K562 (cell line): ENCODE measurements around the gene BBC3. TPM values are rescaled to one million over a fixed set of nuclear protein-coding genes. Genes with fewer than 3 reads are reported as not detected.

Source experiments
- MBD2 ChIP-seq: sonication (generic); IDR thresholded peaks from 2 replicates; pipeline ENCODE4 v1.6.1; 2016; ENCODE audit warnings: low read depth, borderline replicate concordance
- ZFP36 ChIP-seq: fragments of 150-350 bp; IDR thresholded peaks from 2 replicates; pipeline ENCODE4 v1.6.1; 2018; ENCODE audit warnings: low read length, low read depth; ENCODE audit not compliant: partially characterized antibody
- ZNF586 ChIP-seq: fragments of 450-650 bp; formaldehyde crosslinking; conservative IDR thresholded peaks from 2 replicates; pipeline ENCODE4 v1.4.0; 2020; ENCODE audit warnings: mild to moderate bottlenecking, moderate library complexity
- ZNF764 ChIP-seq: fragments of 250-450 bp; sonication (Bioruptor Pico); IDR thresholded peaks from 2 replicates; pipeline ENCODE4 v1.4.0; 2020; ENCODE audit warnings: low read depth, mild to moderate bottlenecking, moderate library complexity
- polyA plus RNA-seq, 8 experiments: library from polyadenylated mRNA; depleted of rRNA in 4 of 8; stranded (reverse) in 5 of 8; unstranded in 3 of 8; fragments of >200 nt; fragmentation: Nextera tagmentation in 2 of 8; fragmentation: Illumina TruSeq in 1 of 8; extraction: Ambion mirVana in 2 of 8; extraction: Trizol in 1 of 8; gene quantifications; 2 replicates each; pipeline versions ENCODE4 v1.2.1 to v1.2.3, GENCODE V29; 2011 to 2014; ENCODE audit warnings: inconsistent platforms in 1 of 8, missing spikeins in 1 of 8
- total RNA-seq, 7 experiments: library from RNA; depleted of rRNA in 6 of 7; stranded (reverse); fragments of >200 nt in 6 of 7; fragmentation: Illumina TruSeq in 2 of 7; extraction: Trizol in 2 of 7; gene quantifications; 2 replicates each; pipeline versions ENCODE4 v1.2.1 to v1.2.3, GENCODE V29; 2011 to 2021; ENCODE audit warnings: low replicate concordance in 1 of 7
- TF ChIP-seq, protein P1 (sequence below): fragments of 450-650 bp; IDR thresholded peaks from 2 replicates; pipeline ENCODE4 v1.6.1; 2016; ENCODE audit warnings: mild to moderate bottlenecking, moderate library complexity
- TF ChIP-seq, protein P2 (sequence below), 3 experiments: fragments of 200-800 bp in 1 of 3; fragments of 250-450 bp in 1 of 3; fragments of 450-650 bp in 1 of 3; sonication (Bioruptor Pico) in 1 of 3; sonication (Bioruptor generic) in 1 of 3; formaldehyde crosslinking in 1 of 3; IDR thresholded peaks; 2 replicates each; pipeline versions ENCODE4 v1.6.1 to v1.8.0; 2016 to 2022; ENCODE audit warnings: mild to moderate bottlenecking in 2 of 3, missing genetic modification characterization in 2 of 3, missing compliant biosample characterization in 1 of 3, moderate library complexity in 1 of 3
- TF ChIP-seq, protein P3 (sequence below): fragments of 200-800 bp; sonication (Bioruptor generic); IDR thresholded peaks from 2 replicates; pipeline ENCODE4 v1.6.1; 2017; ENCODE audit warnings: missing genetic modification characterization, missing compliant biosample characterization

The BBC3 gene
- total and polyA plus RNA-seq, 9 of the 15 experiments (the other 6 are each of a cell fraction or from before 2014, with no cell fraction given), result 0.15 to 30.7 (median 4.8) TPM

DNA sequence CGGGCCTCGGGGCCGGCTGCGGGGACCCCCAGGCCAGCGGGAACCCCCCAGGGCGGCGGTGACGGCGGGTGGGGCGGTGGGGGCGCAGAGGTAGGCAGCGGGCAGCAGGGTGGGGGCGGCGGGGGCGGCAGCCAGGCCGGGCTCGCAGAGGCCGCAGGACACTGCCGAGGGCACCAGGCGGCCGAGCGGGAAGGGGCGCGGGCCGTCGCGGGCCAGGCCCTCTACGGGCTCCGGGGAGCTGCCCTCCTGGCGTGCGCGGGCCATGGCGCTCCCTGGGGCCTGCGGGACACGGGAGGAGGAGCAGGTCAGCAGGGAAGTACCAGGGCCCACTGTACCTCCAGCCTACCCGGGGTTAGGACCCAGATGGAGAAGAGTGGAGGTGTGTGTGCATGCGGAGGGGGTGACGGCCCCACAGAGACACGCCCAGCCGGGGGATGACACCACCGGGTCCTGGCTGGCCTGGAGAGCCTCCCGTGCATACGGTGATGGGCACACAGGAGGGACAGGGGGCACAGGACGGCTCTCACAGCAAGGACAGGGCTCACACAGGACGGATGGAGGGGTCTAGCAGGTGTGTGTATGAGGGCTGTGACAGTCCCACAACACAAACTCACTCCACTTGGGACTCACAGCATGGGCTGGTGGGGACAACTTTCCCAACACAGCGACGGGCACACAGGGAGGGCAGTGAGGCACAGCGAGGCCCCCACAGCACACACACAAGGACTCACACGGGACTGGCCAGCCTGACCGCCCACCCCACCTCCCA, 2.6 kb downstream of the BBC3 start (continued):
- TF ChIP-seq, protein P1, sequence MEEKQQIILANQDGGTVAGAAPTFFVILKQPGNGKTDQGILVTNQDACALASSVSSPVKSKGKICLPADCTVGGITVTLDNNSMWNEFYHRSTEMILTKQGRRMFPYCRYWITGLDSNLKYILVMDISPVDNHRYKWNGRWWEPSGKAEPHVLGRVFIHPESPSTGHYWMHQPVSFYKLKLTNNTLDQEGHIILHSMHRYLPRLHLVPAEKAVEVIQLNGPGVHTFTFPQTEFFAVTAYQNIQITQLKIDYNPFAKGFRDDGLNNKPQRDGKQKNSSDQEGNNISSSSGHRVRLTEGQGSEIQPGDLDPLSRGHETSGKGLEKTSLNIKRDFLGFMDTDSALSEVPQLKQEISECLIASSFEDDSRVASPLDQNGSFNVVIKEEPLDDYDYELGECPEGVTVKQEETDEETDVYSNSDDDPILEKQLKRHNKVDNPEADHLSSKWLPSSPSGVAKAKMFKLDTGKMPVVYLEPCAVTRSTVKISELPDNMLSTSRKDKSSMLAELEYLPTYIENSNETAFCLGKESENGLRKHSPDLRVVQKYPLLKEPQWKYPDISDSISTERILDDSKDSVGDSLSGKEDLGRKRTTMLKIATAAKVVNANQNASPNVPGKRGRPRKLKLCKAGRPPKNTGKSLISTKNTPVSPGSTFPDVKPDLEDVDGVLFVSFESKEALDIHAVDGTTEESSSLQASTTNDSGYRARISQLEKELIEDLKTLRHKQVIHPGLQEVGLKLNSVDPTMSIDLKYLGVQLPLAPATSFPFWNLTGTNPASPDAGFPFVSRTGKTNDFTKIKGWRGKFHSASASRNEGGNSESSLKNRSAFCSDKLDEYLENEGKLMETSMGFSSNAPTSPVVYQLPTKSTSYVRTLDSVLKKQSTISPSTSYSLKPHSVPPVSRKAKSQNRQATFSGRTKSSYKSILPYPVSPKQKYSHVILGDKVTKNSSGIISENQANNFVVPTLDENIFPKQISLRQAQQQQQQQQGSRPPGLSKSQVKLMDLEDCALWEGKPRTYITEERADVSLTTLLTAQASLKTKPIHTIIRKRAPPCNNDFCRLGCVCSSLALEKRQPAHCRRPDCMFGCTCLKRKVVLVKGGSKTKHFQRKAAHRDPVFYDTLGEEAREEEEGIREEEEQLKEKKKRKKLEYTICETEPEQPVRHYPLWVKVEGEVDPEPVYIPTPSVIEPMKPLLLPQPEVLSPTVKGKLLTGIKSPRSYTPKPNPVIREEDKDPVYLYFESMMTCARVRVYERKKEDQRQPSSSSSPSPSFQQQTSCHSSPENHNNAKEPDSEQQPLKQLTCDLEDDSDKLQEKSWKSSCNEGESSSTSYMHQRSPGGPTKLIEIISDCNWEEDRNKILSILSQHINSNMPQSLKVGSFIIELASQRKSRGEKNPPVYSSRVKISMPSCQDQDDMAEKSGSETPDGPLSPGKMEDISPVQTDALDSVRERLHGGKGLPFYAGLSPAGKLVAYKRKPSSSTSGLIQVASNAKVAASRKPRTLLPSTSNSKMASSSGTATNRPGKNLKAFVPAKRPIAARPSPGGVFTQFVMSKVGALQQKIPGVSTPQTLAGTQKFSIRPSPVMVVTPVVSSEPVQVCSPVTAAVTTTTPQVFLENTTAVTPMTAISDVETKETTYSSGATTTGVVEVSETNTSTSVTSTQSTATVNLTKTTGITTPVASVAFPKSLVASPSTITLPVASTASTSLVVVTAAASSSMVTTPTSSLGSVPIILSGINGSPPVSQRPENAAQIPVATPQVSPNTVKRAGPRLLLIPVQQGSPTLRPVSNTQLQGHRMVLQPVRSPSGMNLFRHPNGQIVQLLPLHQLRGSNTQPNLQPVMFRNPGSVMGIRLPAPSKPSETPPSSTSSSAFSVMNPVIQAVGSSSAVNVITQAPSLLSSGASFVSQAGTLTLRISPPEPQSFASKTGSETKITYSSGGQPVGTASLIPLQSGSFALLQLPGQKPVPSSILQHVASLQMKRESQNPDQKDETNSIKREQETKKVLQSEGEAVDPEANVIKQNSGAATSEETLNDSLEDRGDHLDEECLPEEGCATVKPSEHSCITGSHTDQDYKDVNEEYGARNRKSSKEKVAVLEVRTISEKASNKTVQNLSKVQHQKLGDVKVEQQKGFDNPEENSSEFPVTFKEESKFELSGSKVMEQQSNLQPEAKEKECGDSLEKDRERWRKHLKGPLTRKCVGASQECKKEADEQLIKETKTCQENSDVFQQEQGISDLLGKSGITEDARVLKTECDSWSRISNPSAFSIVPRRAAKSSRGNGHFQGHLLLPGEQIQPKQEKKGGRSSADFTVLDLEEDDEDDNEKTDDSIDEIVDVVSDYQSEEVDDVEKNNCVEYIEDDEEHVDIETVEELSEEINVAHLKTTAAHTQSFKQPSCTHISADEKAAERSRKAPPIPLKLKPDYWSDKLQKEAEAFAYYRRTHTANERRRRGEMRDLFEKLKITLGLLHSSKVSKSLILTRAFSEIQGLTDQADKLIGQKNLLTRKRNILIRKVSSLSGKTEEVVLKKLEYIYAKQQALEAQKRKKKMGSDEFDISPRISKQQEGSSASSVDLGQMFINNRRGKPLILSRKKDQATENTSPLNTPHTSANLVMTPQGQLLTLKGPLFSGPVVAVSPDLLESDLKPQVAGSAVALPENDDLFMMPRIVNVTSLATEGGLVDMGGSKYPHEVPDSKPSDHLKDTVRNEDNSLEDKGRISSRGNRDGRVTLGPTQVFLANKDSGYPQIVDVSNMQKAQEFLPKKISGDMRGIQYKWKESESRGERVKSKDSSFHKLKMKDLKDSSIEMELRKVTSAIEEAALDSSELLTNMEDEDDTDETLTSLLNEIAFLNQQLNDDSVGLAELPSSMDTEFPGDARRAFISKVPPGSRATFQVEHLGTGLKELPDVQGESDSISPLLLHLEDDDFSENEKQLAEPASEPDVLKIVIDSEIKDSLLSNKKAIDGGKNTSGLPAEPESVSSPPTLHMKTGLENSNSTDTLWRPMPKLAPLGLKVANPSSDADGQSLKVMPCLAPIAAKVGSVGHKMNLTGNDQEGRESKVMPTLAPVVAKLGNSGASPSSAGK, result no peak
- TF ChIP-seq, protein P2, sequence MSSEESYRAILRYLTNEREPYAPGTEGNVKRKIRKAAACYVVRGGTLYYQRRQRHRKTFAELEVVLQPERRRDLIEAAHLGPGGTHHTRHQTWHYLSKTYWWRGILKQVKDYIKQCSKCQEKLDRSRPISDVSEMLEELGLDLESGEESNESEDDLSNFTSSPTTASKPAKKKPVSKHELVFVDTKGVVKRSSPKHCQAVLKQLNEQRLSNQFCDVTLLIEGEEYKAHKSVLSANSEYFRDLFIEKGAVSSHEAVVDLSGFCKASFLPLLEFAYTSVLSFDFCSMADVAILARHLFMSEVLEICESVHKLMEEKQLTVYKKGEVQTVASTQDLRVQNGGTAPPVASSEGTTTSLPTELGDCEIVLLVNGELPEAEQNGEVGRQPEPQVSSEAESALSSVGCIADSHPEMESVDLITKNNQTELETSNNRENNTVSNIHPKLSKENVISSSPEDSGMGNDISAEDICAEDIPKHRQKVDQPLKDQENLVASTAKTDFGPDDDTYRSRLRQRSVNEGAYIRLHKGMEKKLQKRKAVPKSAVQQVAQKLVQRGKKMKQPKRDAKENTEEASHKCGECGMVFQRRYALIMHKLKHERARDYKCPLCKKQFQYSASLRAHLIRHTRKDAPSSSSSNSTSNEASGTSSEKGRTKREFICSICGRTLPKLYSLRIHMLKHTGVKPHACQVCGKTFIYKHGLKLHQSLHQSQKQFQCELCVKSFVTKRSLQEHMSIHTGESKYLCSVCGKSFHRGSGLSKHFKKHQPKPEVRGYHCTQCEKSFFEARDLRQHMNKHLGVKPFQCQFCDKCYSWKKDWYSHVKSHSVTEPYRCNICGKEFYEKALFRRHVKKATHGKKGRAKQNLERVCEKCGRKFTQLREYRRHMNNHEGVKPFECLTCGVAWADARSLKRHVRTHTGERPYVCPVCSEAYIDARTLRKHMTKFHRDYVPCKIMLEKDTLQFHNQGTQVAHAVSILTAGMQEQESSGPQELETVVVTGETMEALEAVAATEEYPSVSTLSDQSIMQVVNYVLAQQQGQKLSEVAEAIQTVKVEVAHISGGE (CRISPR knock-in tag; IDR thresholded peaks at IDR 0.05), result no peak
- TF ChIP-seq, protein P3, sequence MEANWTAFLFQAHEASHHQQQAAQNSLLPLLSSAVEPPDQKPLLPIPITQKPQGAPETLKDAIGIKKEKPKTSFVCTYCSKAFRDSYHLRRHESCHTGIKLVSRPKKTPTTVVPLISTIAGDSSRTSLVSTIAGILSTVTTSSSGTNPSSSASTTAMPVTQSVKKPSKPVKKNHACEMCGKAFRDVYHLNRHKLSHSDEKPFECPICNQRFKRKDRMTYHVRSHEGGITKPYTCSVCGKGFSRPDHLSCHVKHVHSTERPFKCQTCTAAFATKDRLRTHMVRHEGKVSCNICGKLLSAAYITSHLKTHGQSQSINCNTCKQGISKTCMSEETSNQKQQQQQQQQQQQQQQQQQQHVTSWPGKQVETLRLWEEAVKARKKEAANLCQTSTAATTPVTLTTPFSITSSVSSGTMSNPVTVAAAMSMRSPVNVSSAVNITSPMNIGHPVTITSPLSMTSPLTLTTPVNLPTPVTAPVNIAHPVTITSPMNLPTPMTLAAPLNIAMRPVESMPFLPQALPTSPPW, result peak; percentile 29; the same call in 1 of the 2 replicates
- TF ChIP-seq ZNF764 (CRISPR knock-in tag), result no peak
- TF ChIP-seq ZFP36, result no peak
- TF ChIP-seq MBD2, result 0 out of 2 replicates have a peak, but pooled peaks have one; percentile 2
- no peak for TF ChIP-seq ZNF586
